Body of pancreas (tissue), 4 donors: ENCODE data around the gene SLC25A15. TPM values are rescaled to one million over a fixed set of nuclear protein-coding genes. Genes with fewer than 3 reads are reported as not detected.

Experiments
- ATAC-seq: fragments of 150-250 bp; one replicate; pipeline ENCODE4 v1.9.1; 2016
- DNase-seq, 4 donors: peaks; one replicate each; pipeline ENCODE4 v3.0.0-alpha.2; 2019
- H3K27ac ChIP-seq, 4 donors: fragments of 200-600 bp; sonication (generic); 1 replicate in 3 of 4; 2 replicates in 1 of 4; pipeline versions ENCODE4 v1.5.1 to v1.6.1; 2016 to 2019; ENCODE audit warnings: mild to moderate bottlenecking in 1 of 4, mixed read lengths in 1 of 4, moderate library complexity in 1 of 4
- H3K27me3 ChIP-seq, 2 donors: fragments of 200-600 bp; sonication (generic); one replicate each; pipeline ENCODE4 v1.6.0; 2016; ENCODE audit warnings: mild to moderate bottlenecking in 1 of 2
- H3K36me3 ChIP-seq, 2 donors: fragments of 200-600 bp; sonication (generic); replicated peaks in 1 of 2; 2 replicates each; pipeline ENCODE4 v1.5.1; 2016; ENCODE audit warnings: low read depth in 2 of 2; ENCODE audit not compliant: insufficient read depth in 1 of 2
- H3K4me1 ChIP-seq: fragments of 200-600 bp; sonication (generic); one replicate; pipeline ENCODE4 v1.6.0; 2016
- H3K4me3 ChIP-seq, 2 donors: fragments of 200-600 bp; sonication (generic); 1 replicate in 1 of 2; 2 replicates in 1 of 2; pipeline ENCODE4 v1.5.1; 2016 to 2019
- H3K9me3 ChIP-seq, 3 donors: fragments of 200-600 bp; sonication (generic); 1 replicate in 2 of 3; 2 replicates in 1 of 3; pipeline ENCODE4 v1.5.1; 2016
- POLR2A ChIP-seq, 3 donors: fragments of 450-650 bp; IDR thresholded peaks; one replicate each; pipeline ENCODE4 v1.6.1; 2016; ENCODE audit warnings: antibody characterized with exemption in 3 of 3, mild to moderate bottlenecking in 2 of 3
- WGBS, 2 donors: methylation state at CpG; one replicate each; pipeline ENCODE4 v1.1.5; 2017; 5-methylcytosine and 5-hydroxymethylcytosine counted together
- intact Hi-C: fragments of 100-400 bp; cut with DNase I; formaldehyde crosslinking; loops from one replicate; pipeline ENCODE4 v1.15.1; 2023
- total RNA-seq, 2 donors: library from RNA; depleted of rRNA; stranded (reverse); fragments of >200 nt; gene quantifications; one replicate each; pipeline ENCODE4 v1.1.0, GENCODE V29; 2016
- TF ChIP-seq, protein P1 (sequence below), 7 experiments: fragments of 450-650 bp in 4 of 7; fragments of 200-600 bp in 3 of 7; sonication (generic) in 3 of 7; IDR thresholded peaks; one replicate each; pipeline ENCODE4 v1.5.1; 2016 to 2019; ENCODE audit warnings: antibody characterized with exemption in 7 of 7

SLC25A15 gene
- total RNA-seq, 2 donors from 2014 or later, result 4.6 to 27.8 TPM

DNA sequence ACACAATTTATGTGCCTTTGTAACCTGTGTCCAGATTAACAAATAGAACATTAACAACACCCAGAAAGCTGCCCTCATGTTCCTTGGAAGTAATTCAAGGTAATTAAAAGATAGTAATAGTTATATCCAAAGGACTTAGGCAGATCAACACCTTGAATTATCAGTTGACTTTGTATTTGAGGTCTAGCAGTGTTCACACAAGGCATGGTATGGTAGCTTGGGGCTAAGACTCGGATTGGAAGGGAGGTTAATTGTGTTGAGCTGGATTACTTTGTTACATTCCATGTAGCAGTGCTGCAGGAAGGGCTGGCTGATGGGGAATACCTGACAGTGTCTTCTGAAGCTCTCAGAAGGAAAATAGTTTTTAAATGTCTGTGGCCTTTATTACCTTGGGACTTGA is 16.8 kb downstream of the SLC25A15 start:
- H3K27me3 ChIP-seq, result no peaks in the 10 kb centered on the region
- 38 to 50% methylated on average over 1 of the region's 1 CpG for WGBS, 2 donors
- DNase-seq (no peak), ATAC-seq (no peak)
- TF ChIP-seq POLR2A (IDR thresholded peaks at IDR 0.05), result no peak
- TF ChIP-seq, protein P1, sequence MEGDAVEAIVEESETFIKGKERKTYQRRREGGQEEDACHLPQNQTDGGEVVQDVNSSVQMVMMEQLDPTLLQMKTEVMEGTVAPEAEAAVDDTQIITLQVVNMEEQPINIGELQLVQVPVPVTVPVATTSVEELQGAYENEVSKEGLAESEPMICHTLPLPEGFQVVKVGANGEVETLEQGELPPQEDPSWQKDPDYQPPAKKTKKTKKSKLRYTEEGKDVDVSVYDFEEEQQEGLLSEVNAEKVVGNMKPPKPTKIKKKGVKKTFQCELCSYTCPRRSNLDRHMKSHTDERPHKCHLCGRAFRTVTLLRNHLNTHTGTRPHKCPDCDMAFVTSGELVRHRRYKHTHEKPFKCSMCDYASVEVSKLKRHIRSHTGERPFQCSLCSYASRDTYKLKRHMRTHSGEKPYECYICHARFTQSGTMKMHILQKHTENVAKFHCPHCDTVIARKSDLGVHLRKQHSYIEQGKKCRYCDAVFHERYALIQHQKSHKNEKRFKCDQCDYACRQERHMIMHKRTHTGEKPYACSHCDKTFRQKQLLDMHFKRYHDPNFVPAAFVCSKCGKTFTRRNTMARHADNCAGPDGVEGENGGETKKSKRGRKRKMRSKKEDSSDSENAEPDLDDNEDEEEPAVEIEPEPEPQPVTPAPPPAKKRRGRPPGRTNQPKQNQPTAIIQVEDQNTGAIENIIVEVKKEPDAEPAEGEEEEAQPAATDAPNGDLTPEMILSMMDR (IDR thresholded peaks at IDR 0.05), result no peak
- H3K9me3 ChIP-seq, result no peaks in the 10 kb centered on the region
- peak overlapping the region; percentile 18 to 52 (median 31) for H3K27ac ChIP-seq
- no peak overlapping the region for H3K4me3 ChIP-seq
- intact Hi-C loops, result no loop called here
- peaks cover 0 to 8% of the 10 kb centered on the region in 2 donors for H3K36me3 ChIP-seq
- H3K4me1 ChIP-seq, result peaks cover 60% of the 10 kb centered on the region

DNA sequence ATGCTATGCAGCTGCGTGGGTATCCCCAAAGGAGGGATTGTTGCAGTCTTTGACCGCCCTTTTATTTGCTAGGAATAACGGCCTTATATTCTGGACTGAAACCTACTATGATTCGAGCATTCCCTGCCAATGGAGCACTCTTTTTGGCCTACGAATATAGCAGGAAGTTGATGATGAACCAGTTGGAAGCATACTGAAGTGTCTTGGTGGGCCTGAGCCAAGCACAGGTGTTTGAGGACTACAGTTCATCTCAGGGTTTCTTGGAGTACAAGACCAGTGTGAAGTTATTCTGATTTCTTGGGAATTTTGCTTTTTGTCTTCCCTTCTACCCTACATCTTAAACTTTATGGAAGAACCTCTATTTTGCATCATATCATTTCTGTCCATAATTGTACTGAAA is 20.1 kb downstream of the SLC25A15 start:
- intact Hi-C loops, result no loop called here
- TF ChIP-seq POLR2A (IDR thresholded peaks at IDR 0.05), result no peak
- TF ChIP-seq, protein P1 (IDR thresholded peaks at IDR 0.05), result no peak
- no peaks in the 10 kb centered on the region for H3K27me3 ChIP-seq
- H3K27ac ChIP-seq, result no peak overlapping the region
- DNase-seq (no peak), ATAC-seq (no peak)
- peaks cover 54% of the 10 kb centered on the region for H3K4me1 ChIP-seq
- H3K36me3 ChIP-seq, result peaks cover 0 to 10% of the 10 kb centered on the region in 2 donors
- WGBS, 2 donors, result 82 to 84% methylated on average over 5 of the region's 5 CpGs
- H3K9me3 ChIP-seq, result no peaks in the 10 kb centered on the region
- no peak overlapping the region for H3K4me3 ChIP-seq

DNA sequence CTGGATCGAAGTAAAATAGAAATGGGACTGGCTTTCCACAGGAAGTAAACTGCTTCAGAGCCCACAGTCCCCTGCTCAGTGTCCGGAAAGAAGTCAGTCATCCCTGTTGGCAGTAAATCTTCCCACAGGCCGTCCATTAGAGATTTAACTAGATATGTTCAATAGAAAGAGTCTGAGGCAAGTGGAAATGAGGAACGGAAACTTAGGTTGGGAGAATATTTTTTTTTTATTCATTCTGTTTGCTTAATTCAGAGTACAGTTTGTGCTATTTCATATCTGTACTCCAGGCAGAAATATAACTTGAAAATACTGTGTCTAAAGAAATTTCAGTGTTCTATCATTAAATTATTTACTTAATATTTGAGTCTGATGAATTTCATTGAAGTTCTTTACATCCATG is 22.7 kb downstream of the SLC25A15 start:
- Histone ChIP-seq H3K9me3 (no peaks in the 10 kb centered on the region), H3K4me3 (no peak overlapping the region), H3K36me3 (peaks cover 0 to 10% of the 10 kb centered on the region in 2 donors), H3K27me3 (no peaks in the 10 kb centered on the region), H3K27ac (peak overlapping the region; percentile 25 to 70 (median 44)), H3K4me1 (peaks cover 29% of the 10 kb centered on the region)
- ATAC-seq, result peak; percentile 9
- DNase-seq, result no peak
- 52 to 53% methylated on average over 4 of the region's 4 CpGs for WGBS, 2 donors
- TF ChIP-seq, protein P1 (IDR thresholded peaks at IDR 0.05), result no peak
- no peak for TF ChIP-seq POLR2A (IDR thresholded peaks at IDR 0.05)
- intact Hi-C loops, result no loop called here

- intact Hi-C loops, result no loop called here
- H3K4me3 ChIP-seq, result no peak overlapping the region
- peak; percentile 55 for ATAC-seq
- H3K4me1 ChIP-seq, result peaks cover 25% of the 10 kb centered on the region
- TF ChIP-seq, protein P1 (IDR thresholded peaks at IDR 0.05), result no peak
- TF ChIP-seq POLR2A (IDR thresholded peaks at IDR 0.05), result no peak
- peak in 1 of 4 donors; percentile 58 for DNase-seq
- H3K27me3 ChIP-seq, result no peaks in the 10 kb centered on the region
- peak overlapping the region; percentile 32 to 70 (median 60) for H3K27ac ChIP-seq
- 96 to 100% methylated on average over 2 to 6 of the region's 6 CpGs for WGBS, 2 donors
- H3K36me3 ChIP-seq, result peaks cover 0 to 10% of the 10 kb centered on the region in 2 donors
- H3K9me3 ChIP-seq, result no peaks in the 10 kb centered on the region
Observed at GRCh38 chr13:40812724-40813445, 23.5 kb downstream of the SLC25A15 start.
